NT2/D1 (cell line): Measurements from ENCODE around the gene GPR18.

ENCODE experiments used
- SUZ12 ChIP-seq: IDR thresholded peaks from 2 replicates; pipeline ENCODE4 v1.6.1; 2011; ENCODE audit not compliant: insufficient read length, insufficient read depth; ENCODE audit errors: extremely low read depth
- YY1 ChIP-seq: IDR thresholded peaks from 2 replicates; pipeline ENCODE4 v1.6.1; 2011; ENCODE audit not compliant: insufficient read length, insufficient read depth
- ZNF274 ChIP-seq: IDR thresholded peaks from 2 replicates; pipeline ENCODE4 v1.6.1; 2011; ENCODE audit warnings: mild to moderate bottlenecking, low read depth, low read length

DNA sequence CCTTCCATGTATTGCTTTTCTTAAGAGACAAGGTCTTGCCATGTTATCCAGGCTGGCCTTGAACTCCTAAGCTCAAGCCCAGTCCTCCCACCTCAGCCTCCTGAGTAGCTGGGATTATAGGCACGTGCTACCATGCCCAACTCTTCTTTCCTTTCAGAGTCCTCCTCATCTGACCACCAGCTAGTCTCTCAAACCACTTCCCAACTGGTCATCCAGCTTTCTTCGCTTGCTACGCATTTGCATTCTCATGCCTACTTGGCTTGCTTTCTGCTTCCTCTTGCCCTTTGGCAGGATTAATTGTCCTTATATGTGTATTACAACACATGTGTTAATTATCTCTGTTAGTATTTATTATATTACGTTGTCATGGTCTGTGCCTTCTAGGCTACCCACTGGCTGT, 6.3 kb downstream of the GPR18 start:
- TF ChIP-seq YY1 (no peak), ZNF274 (no peak), SUZ12 (no peak)
